Measurements from ENCODE around the gene CALHM3. TPM values are rescaled to one million over a fixed set of nuclear protein-coding genes. Genes with fewer than 3 reads are reported as not detected.

CALHM3 gene
- total and polyA plus RNA-seq, 2 donors (not counting 3 experiments of a cell fraction or from before 2014, with no cell fraction given): not detected

GRCh38 chr10:103499881-103500280 is 20.8 kb upstream of the CALHM3 start:
- CTCF ChIA-PET: no interaction called here
- dilution Hi-C loops (cut with MboI; ENCODE audit: extremely low pct_ligation_motif_present, low sequenced_read_pairs): no loop called here
- intact Hi-C loops (cut with micrococcal nuclease): loop anchor here (5.0 kb wide), 1 partner anchor 82 kb away; no protein-coding TSS in a partner anchor
- peaks cover 37 to 39% of the 10 kb centered on the region in 2 experiments for H3K27me3 ChIP-seq (ENCODE audit: control insufficient read depth in 2 of 2, insufficient read depth in 2 of 2, low read length in 2 of 2)
- FAIRE-seq: no peak
- no peak overlapping the region for H3K4me2 ChIP-seq (ENCODE audit: insufficient read depth, low read length)
- H3K27ac ChIP-seq (ENCODE audit: insufficient read depth, low read depth, low read length): no peak overlapping the region
- no peaks in the 10 kb centered on the region for H3K36me3 ChIP-seq (ENCODE audit: control insufficient read depth in 2 of 2, extremely low read depth in 1 of 2, insufficient read depth in 2 of 2, low read length in 2 of 2)
- no peak overlapping the region for H2AFZ ChIP-seq (ENCODE audit: low read depth, low read length)
- POLR2A ChIA-PET: no interaction called here
- H3K9me1 ChIP-seq (replicated peaks; ENCODE audit: control insufficient read depth, extremely low read depth, insufficient read depth, low read length): no peaks in the 10 kb centered on the region
- no TSS peak for BruUV-seq (replicated peaks)
- no peak overlapping the region for H3K9ac ChIP-seq (replicated peaks; ENCODE audit: extremely low read depth, insufficient read depth, low read length)
- no peaks in the 10 kb centered on the region for H3K79me2 ChIP-seq (ENCODE audit: control insufficient read depth, insufficient read depth, low read length)
- TF ChIP-seq JUN (IDR thresholded peaks at IDR 0.05; ENCODE audit: borderline replicate concordance, insufficient read depth, insufficient read length, low read depth) (no peak), FOS (IDR thresholded peaks at IDR 0.05; ENCODE audit: borderline replicate concordance, insufficient read depth, low read length) (no peak), EZH2 (IDR thresholded peaks at IDR 0.05; ENCODE audit: borderline replicate concordance, low read depth, low read length, severe bottlenecking) (no peak), CTCF (IDR thresholded peaks at IDR 0.05; ENCODE audit: extremely low read depth in 1 of 2, insufficient read depth in 1 of 2, low read depth in 1 of 2, low read length in 2 of 2) (no peak), MAX (IDR thresholded peaks at IDR 0.05; ENCODE audit: insufficient read depth, insufficient read length) (no peak), MYC (IDR thresholded peaks at IDR 0.05; ENCODE audit: low read depth, low read length) (no peak), POLR2AphosphoS5 (IDR thresholded peaks at IDR 0.05; ENCODE audit: insufficient read depth, low read depth, low read length) (no peak), GATA2 (IDR thresholded peaks at IDR 0.05; ENCODE audit: insufficient read depth, insufficient read length, low read depth, low read length) (no peak), POLR2A (IDR thresholded peaks at IDR 0.05; ENCODE audit: low read depth, low read length) (no peak)
- no peaks in the 10 kb centered on the region for H3K9me3 ChIP-seq (replicated peaks; ENCODE audit: control insufficient read depth, insufficient read depth, low read length)
- DNase-seq (ENCODE audit: low read depth, low spot score): no peak
- no peaks in the 10 kb centered on the region for H4K20me1 ChIP-seq (replicated peaks; ENCODE audit: control insufficient read depth, extremely low read depth, insufficient read depth, low read length)
- H3K4me3 ChIP-seq (replicated peaks in 1 of 3; ENCODE audit: insufficient read depth in 1 of 3, low read depth in 1 of 3, low read length in 3 of 3): no peak overlapping the region
- peaks cover 8% of the 10 kb centered on the region for H3K4me1 ChIP-seq (ENCODE audit: control insufficient read depth, extremely low read depth, insufficient read depth, low read length)
